ENCODE results near the gene POLR2E. TPM values are rescaled to one million over a fixed set of nuclear protein-coding genes. Genes with fewer than 3 reads are reported as not detected.

Gene POLR2E
- total and polyA plus RNA-seq, 2 experiments from 2014 or later: 257 to 286 TPM

GRCh38 chr19:1110809-1111640 is 15.8 kb upstream of the POLR2E start (continued):
- TF ChIP-seq ZNF331 (CRISPR knock-in tag; IDR thresholded peaks at IDR 0.05; ENCODE audit: low read depth) (no peak), REST (IDR thresholded peaks at IDR 0.05; ENCODE audit: unreplicated experiment) (no peak)

- Mint-ChIP-seq H3K9me3 (no peaks in the 10 kb centered on the region), H3K4me3 (no peak overlapping the region), H3K27me3 (ENCODE audit: insufficient read depth, low read depth, poor library complexity) (peaks cover 12% of the 10 kb centered on the region), H3K27ac (no peak overlapping the region), H3K36me3 (ENCODE audit: low read depth) (peaks cover 12% of the 10 kb centered on the region), H3K4me1 (peaks cover 11% of the 10 kb centered on the region; the same call in 1 of the 3 replicates)
- H3K9me2 ChIP-seq (ENCODE audit: insufficient read depth): no peaks in the 10 kb centered on the region
- TF ChIP-seq POLR2AphosphoS5 (IDR thresholded peaks at IDR 0.05; ENCODE audit: low read depth) (no peak), CREB1 (CRISPR knock-in tag; IDR thresholded peaks at IDR 0.05; ENCODE audit: low read depth) (no peak), STAT1 (IDR thresholded peaks at IDR 0.05; ENCODE audit: unreplicated experiment) (no peak), REST (IDR thresholded peaks at IDR 0.05; ENCODE audit: unreplicated experiment) (no peak), EZH2 (IDR thresholded peaks at IDR 0.05; ENCODE audit: low read depth, unreplicated experiment) (no peak), NANOG (IDR thresholded peaks at IDR 0.05; ENCODE audit: borderline replicate concordance) (no peak)
- H3K4me2 ChIP-seq: no peak overlapping the region
- H3K36me3 ChIP-seq (ENCODE audit: insufficient read depth): 0 out of 2 replicates have a peak, but pooled peaks cover 3% of the 10 kb centered on the region
- no peak overlapping the region for H3K4me3 ChIP-seq
- no peaks in the 10 kb centered on the region for H3K4me1 ChIP-seq (ENCODE audit: insufficient read depth)
- H2AFZ ChIP-seq: no peak overlapping the region
- no peaks in the 10 kb centered on the region; the same call in 1 of the 2 replicates for H4K20me1 ChIP-seq (replicated peaks; ENCODE audit: insufficient read depth)
- no peak for DNase-seq (ENCODE audit: low spot score)
- H3K27ac ChIP-seq (ENCODE audit: low read depth): no peak overlapping the region
- no peaks in the 10 kb centered on the region for H3K79me2 ChIP-seq (replicated peaks; ENCODE audit: insufficient read depth)
- ATAC-seq: no peak
- no peaks in the 10 kb centered on the region for H3K27me3 ChIP-seq (ENCODE audit: insufficient read depth)
- H3F3A ChIP-seq (replicated peaks; ENCODE audit: low read depth): 0 out of 2 replicates have a peak, but pooled peaks cover 10% of the 10 kb centered on the region
Observed at GRCh38 chr19:1109697-1110671, 14.8 kb upstream of the POLR2E start.
